ENCODE results near the gene MTFR2.

GRCh38 chr6:136230219-136230853 lies 19.8 kb downstream of the MTFR2 start:
- no peak for TF ChIP-seq POLR2A (IDR thresholded peaks at IDR 0.05)
- no peak for TF ChIP-seq EP300 (IDR thresholded peaks at IDR 0.05)

Measured in tibial nerve (tissue), 3 donors.